Middle frontal gyrus (tissue), 1 donor: ENCODE data around the gene CSNK1A1L.

Experiments used
- DNase-seq: peaks from one replicate; pipeline ENCODE4 v3.0.0-alpha.2; 2015; ENCODE audit warnings: low spot score; ENCODE audit errors: extremely low spot score

Gene CSNK1A1L

DNA sequence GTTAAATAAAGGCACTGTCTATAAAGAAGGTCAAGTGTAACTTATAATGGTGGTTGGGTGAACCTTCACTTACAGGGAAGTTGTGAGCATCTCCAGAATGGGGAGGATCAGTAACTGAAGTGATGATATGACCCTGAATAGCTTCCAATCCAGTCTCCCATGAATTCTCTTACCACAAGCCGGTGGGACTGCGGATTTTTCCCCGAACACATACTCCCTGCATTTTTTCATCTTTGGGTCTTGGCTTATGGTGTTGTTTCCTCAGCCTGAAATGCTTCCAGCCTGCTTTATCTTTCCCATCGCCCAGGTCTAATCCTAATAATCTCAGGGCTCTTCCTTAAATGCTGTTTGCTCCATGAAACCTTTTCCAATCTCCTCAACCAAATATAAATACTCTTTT is 2.0 kb upstream of the CSNK1A1L start:
- DNase-seq, result no peak

DNA sequence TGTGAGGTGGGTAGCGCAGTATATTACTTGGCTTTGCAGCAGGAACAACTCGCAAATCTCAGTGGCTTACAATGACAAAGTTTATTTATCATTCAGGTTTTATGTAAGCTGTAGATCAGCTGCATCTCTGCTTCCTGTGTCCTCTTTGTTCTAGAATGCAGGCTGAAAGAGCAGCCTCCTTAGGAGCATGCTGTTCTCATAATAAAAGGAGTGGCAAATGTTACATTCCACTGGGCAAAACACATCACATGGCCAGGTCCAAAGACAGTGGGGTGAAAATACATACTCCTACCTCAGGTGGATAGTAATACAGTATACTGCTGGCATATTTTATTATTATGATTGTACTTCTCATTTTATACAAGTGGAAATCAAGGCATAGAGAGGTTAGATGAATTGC is 1.2 kb upstream of the CSNK1A1L start:
- no peak for DNase-seq

DNA sequence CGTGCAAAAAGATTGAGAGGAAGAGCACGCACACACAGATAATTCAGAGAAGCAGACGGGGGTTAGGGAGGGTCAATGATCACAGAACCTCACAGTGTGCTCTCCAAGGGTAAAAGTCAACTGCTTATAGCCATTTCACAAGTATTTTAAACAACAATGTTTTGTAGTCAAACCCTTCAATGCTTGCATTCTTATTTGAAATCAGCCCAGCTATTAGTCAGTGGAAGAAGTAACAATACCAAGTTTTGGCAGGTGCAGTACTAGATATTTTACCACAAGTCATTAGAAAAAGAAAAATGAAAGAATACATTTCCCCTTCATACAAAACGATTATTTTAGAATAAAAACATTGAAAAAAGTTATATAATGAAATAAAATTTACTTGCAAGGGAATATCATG is 2.6 kb downstream of the CSNK1A1L start:
- no peak for DNase-seq

DNA sequence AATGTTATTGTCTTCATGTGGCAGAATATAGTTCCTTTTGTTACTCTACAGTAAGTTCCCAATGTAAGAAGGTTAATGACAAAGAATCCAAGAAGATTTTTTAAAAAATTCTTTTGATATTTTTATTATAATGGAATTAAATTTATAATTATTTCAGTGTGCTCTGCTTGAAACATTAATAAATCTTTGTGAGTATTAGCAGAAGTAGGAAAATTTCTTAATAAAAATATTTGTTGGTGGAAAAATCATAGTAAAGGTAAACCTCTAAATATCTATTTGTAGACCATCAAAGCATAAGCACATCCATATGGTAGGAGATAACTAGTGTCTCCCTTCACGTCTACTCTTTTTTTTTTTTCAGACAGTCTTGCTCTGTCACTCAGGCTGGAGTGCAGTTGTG is 4.3 kb downstream of the CSNK1A1L start:
- no peak for DNase-seq

DNA sequence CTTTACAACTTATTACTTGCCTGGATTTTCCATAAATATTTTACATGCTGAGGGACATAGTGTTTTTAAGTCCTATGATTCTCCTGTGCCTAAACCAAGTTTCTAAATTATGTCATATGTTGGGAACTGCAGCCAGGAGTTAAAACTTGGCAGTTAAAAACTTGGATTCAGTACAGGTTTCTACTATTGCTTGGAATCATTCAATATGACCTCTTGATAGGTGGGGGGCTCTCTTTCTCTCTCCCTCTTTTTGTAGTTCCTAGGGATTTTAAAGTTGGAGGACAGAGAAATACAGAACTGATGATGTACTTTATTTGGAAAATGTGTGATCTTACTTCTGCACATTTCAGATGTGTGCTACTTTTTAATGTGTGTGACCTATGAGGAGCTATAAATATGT is 4.7 kb downstream of the CSNK1A1L start:
- DNase-seq, result no peak

DNA sequence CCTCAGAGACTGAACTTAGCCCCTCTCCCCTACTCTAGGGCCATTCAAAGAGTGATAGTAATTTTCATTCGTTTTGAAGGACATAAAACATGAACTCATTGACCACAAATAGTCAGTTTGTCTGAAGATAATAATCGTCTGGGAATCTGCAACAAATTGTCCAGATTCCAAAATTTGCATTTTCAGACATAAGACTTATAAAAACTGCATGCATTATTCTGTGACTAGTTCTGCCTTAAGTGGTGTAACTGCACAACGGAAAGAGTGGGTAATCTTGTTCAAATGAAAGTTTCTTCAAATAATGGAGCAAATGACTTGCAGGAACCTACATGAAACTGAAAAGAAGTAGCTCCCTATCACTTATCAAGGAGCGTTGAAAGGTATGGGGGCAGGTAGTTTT is 8.4 kb downstream of the CSNK1A1L start:
- no peak for DNase-seq

DNA sequence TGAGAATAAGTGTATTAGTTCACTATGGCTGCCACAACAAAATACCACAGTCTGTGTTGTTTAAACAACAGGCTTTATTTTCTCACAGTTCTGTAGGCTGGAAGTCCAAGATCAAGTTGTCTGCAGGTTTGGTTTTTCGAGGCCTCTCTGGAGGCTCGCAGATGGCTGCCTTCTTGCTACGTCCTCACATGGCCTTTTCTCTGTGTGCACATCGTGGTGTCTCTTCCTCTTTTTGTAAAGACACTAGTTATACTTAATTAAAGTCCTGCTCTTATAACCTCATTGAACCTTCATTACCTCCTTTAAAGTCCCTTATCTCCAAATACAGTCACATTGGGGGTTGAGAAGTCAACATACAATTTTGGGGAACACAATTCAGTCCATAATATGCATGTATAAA is 10.6 kb downstream of the CSNK1A1L start:
- no peak for DNase-seq

DNA sequence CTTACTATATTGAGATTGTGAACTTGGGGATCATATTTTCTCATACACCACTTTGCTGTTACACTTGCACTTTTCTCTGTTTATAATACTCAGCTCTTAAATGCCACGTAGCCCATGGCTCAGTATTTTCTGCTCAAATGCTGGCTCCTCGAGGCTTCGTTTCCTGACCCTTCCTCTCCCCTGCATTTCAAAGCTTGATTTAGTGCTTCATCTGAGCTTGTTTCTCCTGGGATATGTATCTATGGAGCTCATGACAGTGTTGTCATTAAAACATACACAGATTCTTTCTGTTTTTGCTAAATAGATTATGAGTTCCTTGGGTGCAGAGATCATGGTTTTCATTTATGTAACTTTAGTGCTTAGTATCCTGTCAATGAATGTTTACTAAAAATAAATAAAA is 11.4 kb downstream of the CSNK1A1L start:
- no peak for DNase-seq

DNA sequence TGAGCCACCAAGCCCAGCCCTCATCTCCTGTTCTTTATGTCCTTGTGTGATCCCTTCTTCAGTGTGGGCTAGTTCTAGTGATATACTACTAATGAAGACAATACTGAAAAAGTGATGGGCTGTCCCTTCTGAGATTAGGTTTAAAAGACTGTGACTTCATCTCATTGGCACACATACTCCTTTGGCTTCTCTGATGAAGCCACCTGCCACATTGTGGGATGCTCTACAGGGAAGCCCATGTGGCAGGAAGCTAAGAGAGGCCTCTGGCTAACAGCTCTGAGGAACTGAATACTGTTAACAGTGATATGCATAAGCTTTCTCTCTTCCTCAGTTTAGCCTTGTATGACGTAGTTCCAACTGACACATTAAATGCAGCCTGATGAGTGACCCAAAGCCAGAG is 13.6 kb downstream of the CSNK1A1L start:
- no peak for DNase-seq

DNA sequence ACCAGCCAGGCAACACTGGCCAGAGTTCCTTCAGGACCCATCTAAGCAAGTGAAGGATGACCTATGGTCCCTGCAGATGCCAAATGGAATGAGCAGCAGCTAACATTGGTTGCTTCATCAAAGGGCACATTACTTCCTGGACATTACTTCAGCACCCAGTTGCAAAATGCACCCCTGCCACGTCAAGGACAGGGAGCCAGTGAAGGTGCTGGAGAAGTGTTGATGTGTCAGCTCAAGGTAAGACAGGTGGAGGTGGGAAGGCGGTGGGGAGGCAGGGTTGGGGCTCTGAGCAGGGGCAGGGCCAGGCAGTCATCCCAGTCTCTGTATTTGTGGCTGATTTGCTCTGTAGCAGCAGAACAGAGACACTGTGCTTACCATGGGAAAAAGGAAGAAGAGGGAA is 14.6 kb downstream of the CSNK1A1L start:
- DNase-seq, result no peak

DNA sequence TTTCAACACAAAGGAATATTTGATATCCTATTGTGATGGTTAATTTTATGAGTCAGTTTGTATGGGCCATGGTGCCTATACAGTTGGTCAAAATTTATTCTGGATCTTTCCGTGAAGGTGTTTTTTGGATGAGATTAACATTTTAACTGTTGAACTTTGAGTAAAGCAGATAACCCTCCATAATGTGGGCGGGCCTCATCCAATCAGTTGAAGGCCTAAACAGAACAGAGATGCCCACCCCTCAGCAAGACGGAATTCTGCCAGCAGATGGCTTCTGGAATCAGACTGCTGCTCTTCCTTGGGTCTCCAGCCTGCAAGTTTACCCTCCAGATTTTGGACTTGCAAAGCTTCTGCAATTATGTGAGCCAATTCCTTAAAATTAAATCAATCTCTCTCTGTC is 16.0 kb downstream of the CSNK1A1L start:
- DNase-seq, result no peak

DNA sequence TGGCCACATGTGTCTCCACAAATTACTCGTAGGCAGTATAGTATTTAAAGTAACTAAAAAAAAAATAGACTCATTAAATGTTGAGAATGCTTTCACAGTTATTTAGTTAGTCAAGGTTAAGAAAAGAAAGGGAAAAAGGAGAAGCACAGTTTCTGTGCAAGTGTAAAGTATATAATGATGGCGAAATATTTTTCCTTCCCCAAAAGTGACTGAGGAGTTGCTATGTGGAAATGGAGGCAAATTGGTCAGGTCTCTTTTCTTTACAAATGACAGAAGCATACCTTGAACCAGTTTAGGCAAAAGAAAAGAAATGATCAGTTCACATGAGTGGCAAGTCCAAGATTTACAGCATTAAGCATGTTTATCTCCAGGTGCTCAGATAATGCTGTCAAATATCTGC is 18.0 kb downstream of the CSNK1A1L start:
- no peak for DNase-seq

DNA sequence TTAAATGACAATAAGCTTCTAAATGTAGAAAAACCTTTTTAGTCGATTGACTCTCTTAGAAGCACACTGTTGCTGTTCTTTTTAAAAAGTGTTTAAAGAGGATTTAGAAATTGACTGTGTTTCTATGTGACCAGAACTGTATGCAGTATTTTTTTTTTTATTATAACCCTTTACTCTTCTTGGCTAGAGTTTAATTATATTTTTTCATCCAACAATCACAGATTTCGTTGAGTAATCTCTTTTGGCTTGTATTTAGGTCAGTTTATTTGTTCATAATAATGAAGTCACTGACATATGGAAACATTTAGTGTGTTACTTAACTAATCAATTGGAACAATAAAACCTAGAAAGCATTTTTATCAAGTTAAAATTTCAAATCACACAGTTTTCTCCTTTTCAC is 19.9 kb downstream of the CSNK1A1L start:
- DNase-seq, result no peak

DNA sequence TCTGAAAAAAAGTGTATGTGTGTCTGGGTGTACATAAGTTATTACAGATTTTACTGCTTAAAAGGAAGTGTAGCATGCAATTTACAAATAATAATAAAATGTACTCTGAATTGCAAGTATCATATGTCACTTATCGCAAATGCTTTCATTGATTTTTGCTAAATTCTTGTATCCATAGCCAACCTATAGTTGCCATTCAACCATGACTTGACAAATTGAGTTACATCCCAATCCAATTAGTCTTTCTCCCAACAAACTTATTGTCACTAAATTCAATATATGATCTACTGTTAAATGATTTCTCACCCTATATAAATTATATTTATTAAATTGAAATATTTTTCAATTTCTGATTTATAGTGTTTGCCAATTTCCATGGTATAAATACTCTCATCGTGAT is 28.6 kb downstream of the CSNK1A1L start:
- no peak for DNase-seq

DNA sequence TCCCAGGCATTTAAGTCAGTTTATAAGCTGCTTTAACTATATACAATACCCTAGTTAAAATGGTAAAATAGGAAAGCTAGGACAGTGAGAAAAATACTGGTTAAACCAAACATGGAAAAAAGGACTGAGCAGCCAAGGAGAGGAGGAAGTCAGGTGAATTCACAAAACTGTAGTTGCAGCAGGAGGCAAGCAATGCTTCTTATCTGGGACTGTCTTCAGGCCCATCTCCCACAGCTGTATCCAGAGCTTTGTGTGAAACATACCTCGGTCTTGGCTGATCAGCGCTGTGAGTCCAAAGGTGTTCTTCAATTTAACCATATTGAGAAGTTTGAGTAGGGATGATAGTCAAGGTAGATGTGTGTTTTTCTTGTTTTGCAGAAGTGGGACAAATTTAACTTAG is 30.3 kb downstream of the CSNK1A1L start:
- no peak for DNase-seq

DNA sequence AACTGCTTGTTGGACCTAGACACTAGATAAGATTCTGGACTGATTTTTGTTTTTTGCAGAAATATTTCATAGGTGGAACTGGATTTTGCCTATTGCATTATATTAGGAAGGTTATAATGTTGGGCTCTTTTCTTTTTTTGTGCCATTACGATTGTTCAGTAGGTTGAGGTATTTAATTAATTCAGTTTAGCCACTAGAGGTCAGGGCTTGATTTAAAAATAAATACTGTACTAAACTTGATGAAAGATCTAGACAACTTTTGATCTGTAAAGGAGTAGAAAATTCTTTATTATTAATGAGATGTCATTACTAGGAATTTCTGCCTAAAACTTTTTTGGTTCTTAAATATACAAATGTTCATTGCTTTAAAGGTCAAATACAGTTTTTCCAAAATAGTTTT is 30.8 kb downstream of the CSNK1A1L start:
- DNase-seq, result peak; percentile 11

DNA sequence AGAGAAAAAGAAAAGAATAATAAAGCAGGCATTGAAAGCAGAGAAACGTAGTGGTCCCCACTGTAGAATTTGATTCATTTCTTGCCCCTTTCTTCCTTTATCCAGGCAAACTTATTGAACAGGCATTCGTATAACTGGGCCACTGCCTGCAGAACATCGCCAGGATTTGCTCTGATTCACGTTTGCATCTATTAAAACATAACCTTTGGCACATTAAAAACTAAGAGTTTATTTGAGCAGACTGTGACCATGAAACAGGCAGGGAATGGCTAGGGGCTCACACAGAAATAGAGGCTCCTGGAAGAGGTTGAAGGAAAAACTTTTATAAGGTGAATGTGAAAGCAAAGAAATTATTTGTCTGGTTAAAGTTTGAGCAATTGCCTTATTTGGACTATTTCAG is 33.4 kb downstream of the CSNK1A1L start:
- DNase-seq, result no peak

DNA sequence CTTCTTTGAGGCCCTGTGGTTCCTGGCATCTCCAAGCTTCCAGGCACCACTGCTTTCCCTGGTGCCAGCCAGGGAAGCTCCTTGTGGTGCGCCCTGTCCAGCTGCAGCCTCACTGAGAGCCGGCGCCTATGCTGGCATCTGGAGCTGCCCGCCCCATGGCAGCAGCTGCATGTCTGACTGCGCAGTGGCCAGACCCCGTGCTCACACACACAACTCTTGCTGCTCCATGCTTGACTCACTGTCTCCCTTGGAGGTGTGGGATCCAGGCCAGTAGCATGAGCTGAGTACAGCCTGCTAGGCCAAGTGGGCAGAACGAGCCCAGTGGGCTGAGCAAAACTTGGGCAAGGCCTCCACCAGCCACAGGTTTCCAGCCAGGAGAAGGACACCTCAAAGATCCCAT is 34.5 kb downstream of the CSNK1A1L start:
- DNase-seq, result no peak

DNA sequence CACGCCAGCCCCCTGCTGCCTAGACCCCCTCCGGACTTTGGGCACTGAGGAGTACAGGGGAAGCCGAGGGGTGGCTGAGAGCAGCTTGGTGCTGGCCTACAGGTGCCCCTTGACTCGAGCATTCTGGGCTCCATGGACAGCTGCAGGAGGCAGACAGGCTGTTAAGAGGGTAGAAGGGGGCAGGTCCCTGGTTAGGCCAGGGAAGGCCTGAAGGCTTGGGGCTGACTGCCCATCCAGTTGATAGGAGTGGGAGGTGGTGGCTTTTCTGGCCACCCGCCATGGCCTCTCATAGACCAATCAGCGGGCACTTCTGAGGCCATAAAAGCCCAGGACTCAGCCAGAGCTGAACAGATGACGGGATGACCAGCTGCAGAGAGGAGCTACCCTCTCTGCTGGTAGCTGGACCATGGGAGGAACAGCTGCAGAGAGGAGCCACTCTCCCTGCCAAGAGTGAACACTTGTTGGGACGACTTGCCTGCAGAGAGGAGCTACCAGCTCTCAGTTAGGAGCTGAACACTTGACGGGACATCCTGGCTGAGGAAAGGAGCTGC is 35.2 kb downstream of the CSNK1A1L start:
- no peak for DNase-seq

DNA sequence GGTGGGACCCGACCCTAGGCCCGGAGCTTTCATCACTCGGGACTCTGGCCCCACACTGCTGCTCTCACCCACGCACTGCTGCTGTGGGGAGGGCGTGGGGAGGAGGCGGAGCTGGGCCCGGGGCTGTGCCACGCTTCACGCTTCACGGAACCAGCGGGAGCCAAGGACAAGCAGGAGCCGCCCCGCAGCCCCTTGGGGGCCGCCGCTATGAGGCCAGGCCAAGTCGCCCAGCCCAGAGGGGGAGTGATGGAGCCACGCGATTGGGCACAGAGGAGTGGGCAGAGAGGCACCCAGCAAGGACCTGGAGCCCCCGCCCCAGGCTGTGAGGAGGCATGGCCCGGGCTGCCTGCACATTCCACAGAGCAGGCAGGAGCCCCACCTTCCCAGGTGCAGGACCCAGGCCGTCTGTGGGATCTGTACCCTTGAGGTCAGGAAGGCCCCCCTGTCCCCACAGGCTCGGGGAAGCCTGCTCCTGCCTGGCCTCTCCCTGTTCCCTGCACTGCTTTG is 35.8 kb downstream of the CSNK1A1L start:
- DNase-seq, result no peak

DNA sequence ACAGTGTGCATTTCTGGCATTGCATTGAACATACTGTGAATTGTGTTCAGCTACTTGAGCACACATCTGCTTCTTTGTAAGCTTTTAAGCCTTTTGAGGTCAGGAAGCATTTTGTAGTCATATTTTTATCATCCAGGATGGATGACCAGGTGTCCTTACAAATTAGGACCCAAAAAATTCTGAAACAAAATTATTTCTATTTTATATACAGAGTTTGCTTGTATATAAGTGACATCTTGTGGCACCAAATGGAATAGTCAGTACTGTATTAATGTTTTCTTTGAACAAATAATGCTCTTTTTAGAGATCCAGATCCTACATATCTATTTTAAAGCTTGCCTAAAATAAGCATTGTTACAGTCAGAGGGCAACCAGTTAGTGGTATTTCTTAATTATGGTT is 36.5 kb downstream of the CSNK1A1L start:
- DNase-seq, result no peak

DNA sequence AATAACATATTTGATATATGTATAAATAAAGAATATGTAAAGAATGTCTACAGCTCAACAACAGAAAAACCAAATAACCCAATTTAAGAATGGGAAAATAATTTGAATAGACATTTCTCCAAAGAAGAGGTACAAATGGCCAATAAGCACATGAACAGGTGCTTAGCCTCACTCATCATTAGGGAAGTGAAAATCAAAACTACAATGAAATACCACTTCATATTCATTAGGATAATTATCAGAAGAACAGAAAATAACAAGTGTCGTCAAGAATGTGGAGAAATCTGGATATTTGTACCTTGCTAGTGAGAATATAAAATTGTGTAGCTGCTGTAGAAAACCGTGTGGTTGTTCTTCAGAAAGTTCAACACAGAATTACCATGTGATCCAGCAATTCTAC is 37.6 kb downstream of the CSNK1A1L start:
- no peak for DNase-seq

DNA sequence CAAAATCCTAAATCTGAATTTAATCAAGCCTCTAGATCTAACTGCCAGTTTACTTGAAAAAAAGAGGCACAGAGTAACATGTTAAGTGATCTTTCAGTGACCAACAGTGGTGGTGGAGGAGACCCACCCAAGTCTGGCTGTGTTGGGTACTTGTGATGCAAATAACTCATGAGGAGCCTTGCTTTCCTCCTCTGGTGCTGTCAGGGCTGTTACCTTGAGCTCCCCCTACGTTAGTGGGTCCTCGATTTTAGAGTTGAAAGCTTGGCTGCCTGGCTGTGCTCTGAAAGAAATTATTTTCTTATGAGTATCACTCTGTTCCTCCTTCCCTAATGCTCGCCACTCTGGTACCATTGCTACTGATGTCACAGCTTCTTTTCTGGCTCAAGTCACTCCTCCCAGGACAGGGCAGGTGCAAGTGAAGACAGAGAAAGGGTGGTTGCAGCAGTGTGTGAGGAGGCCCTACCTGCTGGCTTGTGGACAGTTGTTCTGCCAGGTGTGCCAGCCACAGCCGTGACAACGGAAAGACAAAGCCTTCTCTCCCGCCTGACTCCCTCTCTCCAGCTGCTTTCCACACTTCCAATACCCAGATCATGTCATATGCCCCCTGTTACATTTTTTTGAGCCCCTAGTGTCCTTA is 39.5 kb downstream of the CSNK1A1L start:
- DNase-seq, result no peak

DNA sequence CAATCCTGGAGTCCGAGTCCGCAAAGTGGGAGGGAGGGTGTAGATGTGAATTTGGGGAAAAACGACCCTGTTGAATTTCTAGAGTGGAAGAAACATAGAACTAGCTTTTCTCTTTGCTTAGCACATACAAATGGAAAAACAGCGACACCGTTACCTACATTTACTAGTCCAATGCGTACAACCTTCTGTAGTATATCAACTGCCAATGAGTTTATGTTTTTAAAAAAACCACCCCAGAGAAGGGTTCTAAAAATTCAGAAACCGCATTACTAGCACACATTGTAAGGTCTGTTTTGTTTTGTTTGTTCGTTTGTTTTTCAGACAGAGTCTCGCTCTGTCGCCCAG is 45.6 kb downstream of the CSNK1A1L start:
- no peak for DNase-seq
